Glutamatergic neuron (in vitro differentiated cells): ENCODE measurements around the gene FBLN5. TPM values are rescaled to one million over a fixed set of nuclear protein-coding genes. Genes with fewer than 3 reads are reported as not detected.

Experiments used
- DNase-seq: peaks from one replicate; pipeline ENCODE4 v3.0.0; 2022
- H3K27ac Mint-ChIP-seq: one replicate; pipeline ENCODE4 v1.8.0; 2020; ENCODE audit warnings: mild to moderate bottlenecking, mixed read lengths, inconsistent platforms; ENCODE audit not compliant: unreplicated experiment
- H3K27me3 Mint-ChIP-seq: one replicate; pipeline ENCODE4 v1.8.0; 2020; ENCODE audit warnings: mild to moderate bottlenecking, moderate library complexity, mixed read lengths, inconsistent platforms; ENCODE audit not compliant: unreplicated experiment
- H3K36me3 Mint-ChIP-seq: one replicate; pipeline ENCODE4 v1.8.0; 2020; ENCODE audit warnings: mild to moderate bottlenecking, mixed read lengths, inconsistent platforms; ENCODE audit not compliant: unreplicated experiment
- H3K4me1 Mint-ChIP-seq: one replicate; pipeline ENCODE4 v1.8.0; 2020; ENCODE audit warnings: mild to moderate bottlenecking, low read depth, mixed read lengths, inconsistent platforms; ENCODE audit not compliant: unreplicated experiment
- H3K4me3 Mint-ChIP-seq: one replicate; pipeline ENCODE4 v1.8.0; 2020; ENCODE audit warnings: mild to moderate bottlenecking, mixed read lengths, inconsistent platforms; ENCODE audit not compliant: unreplicated experiment
- H3K9me3 Mint-ChIP-seq: one replicate; pipeline ENCODE4 v1.8.0; 2020; ENCODE audit warnings: mild to moderate bottlenecking, moderate library complexity, mixed read lengths, inconsistent platforms; ENCODE audit not compliant: unreplicated experiment
- total RNA-seq: library from RNA; stranded (reverse); fragmentation: NEBNext Ultra II Directional; extraction: Animal tissue kit (Norgen Biotek cat#: 25700); gene quantifications from one replicate; pipeline ENCODE4 v1.2.1, GENCODE V29; 2021; ENCODE audit not compliant: unreplicated experiment
- TF ChIP-seq, protein P1 (sequence below): fragments of 200-600 bp; sonication (generic); IDR thresholded peaks from one replicate; pipeline ENCODE4 v1.5.0; 2021; ENCODE audit not compliant: partially characterized antibody, unreplicated experiment

FBLN5 gene
- total RNA-seq, 1 donor from 2014 or later: not detected

DNA sequence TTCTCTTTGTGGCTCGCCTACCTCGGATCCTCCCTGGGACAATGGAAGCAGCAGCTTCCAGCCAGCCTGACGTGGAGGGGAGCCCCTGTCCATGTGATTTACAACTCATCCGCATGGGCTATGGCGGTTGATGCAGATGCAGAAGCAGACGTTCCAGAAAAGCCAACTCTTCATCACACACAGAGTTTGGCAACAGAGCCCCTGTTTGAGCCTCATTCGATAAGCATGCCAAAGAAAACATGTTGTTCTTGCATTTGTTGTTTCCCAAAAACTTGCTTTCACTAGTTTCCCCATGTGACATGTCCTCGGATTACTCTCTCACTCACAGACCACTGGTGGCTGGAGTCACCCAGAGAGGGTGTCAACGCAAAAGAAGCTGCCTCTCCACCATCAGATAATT lies 63.7 kb downstream of the FBLN5 start:
- Mint-ChIP-seq H3K27me3 (peaks cover 5% of the 10 kb centered on the region), H3K27ac (no peak overlapping the region), H3K9me3 (no peaks in the 10 kb centered on the region), H3K36me3 (no peaks in the 10 kb centered on the region), H3K4me3 (no peak overlapping the region), H3K4me1 (no peaks in the 10 kb centered on the region)
- no peak for DNase-seq
- TF ChIP-seq, protein P1, sequence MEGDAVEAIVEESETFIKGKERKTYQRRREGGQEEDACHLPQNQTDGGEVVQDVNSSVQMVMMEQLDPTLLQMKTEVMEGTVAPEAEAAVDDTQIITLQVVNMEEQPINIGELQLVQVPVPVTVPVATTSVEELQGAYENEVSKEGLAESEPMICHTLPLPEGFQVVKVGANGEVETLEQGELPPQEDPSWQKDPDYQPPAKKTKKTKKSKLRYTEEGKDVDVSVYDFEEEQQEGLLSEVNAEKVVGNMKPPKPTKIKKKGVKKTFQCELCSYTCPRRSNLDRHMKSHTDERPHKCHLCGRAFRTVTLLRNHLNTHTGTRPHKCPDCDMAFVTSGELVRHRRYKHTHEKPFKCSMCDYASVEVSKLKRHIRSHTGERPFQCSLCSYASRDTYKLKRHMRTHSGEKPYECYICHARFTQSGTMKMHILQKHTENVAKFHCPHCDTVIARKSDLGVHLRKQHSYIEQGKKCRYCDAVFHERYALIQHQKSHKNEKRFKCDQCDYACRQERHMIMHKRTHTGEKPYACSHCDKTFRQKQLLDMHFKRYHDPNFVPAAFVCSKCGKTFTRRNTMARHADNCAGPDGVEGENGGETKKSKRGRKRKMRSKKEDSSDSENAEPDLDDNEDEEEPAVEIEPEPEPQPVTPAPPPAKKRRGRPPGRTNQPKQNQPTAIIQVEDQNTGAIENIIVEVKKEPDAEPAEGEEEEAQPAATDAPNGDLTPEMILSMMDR: no peak

DNA sequence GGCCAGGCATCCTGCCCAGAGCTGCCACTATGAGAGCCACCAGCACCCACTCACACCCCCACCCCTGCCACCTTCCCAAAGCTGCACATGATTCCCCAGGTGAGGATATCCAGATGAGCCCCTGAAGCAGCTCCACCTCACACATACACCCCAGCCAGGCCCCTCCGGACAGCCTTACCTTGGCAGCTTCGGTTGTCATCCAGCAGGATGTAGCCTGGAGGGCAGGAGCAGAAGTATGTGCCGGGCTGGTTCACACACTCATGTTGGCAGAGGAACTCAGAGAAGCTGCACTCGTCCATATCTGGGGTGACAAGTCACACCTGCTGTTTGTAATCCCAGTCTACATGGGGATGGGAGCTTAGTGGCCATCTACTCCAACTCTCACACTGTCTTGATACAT lies 64.7 kb downstream of the FBLN5 start:
- DNase-seq: no peak
- Mint-ChIP-seq H3K4me3 (no peak overlapping the region), H3K27ac (no peak overlapping the region), H3K27me3 (peaks cover 5% of the 10 kb centered on the region), H3K4me1 (no peaks in the 10 kb centered on the region), H3K9me3 (no peaks in the 10 kb centered on the region), H3K36me3 (no peaks in the 10 kb centered on the region)
- TF ChIP-seq, protein P1: no peak

DNA sequence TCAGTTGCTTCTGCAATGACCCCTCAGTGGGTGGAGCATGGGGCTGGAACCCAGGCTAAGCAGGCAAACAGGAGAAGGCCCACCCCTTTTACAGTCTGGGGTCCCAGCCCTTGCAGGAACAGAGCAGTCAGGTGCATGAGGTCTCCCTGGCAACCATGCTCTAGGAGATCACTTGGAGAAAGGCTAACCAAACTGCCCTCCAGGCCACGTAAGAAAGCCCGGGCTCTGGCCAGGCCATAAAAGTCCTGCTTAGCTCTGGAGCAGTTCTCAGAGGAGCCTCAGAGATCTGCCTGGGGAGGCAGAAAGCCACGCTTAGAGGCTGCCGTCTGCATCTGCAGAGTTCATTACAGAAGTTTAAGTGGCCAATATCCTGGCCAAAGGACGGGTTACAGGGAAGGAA lies 65.1 kb downstream of the FBLN5 start:
- no peaks in the 10 kb centered on the region for H3K9me3 Mint-ChIP-seq
- no peaks in the 10 kb centered on the region for H3K4me1 Mint-ChIP-seq
- H3K27me3 Mint-ChIP-seq: peaks cover 5% of the 10 kb centered on the region
- H3K36me3 Mint-ChIP-seq: no peaks in the 10 kb centered on the region
- DNase-seq: no peak
- no peak overlapping the region for H3K27ac Mint-ChIP-seq
- TF ChIP-seq, protein P1: no peak
- H3K4me3 Mint-ChIP-seq: no peak overlapping the region

DNA sequence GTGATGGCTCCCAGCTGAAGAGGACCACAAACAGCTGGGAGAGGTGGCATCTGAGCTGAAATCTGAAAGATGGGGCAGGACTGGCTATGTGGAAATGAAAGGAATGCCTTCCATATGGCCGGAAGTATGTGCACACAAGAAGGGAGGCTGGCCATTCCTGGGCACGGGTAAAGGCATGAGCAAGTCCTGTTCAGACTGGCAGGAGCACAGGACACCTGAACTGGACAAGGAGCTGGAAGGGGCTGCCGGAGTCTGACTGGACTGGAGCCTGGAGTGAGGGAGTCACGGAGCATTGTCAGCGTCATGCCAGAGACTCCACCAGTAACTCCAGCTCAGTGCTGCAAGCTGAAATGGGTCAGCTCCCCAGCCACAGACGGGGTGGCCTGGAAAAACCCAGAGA lies 68.3 kb downstream of the FBLN5 start:
- peak overlapping the region; percentile 43 for H3K27ac Mint-ChIP-seq
- H3K36me3 Mint-ChIP-seq: no peaks in the 10 kb centered on the region
- DNase-seq: no peak
- no peak overlapping the region for H3K4me3 Mint-ChIP-seq
- TF ChIP-seq, protein P1: no peak
- H3K27me3 Mint-ChIP-seq: peaks cover 2% of the 10 kb centered on the region
- no peaks in the 10 kb centered on the region for H3K9me3 Mint-ChIP-seq
- no peaks in the 10 kb centered on the region for H3K4me1 Mint-ChIP-seq

DNA sequence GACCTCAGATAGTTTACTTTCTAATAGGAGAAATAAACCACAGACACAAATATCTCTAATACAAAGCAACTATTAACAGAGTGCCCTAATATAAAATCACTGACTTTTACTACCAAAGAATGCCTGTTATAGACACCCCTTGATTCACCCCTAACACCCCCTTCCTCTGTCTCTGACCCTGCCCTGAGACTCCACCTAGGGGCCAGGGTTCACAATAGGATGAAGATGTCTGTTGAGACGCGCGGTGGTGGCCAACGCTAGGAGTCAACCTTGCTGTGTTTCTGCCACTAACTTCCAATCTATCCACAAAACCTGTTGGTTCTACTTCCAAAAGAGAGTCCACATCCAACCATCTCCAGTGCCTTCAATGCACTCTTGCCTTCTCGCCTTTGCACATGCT lies 69.2 kb downstream of the FBLN5 start:
- Mint-ChIP-seq H3K36me3 (no peaks in the 10 kb centered on the region), H3K27me3 (peaks cover 2% of the 10 kb centered on the region), H3K9me3 (peaks cover 1% of the 10 kb centered on the region), H3K27ac (no peak overlapping the region), H3K4me1 (no peaks in the 10 kb centered on the region), H3K4me3 (no peak overlapping the region)
- DNase-seq: no peak
- TF ChIP-seq, protein P1: no peak
